ENCODE data around the gene CD58. TPM values are rescaled to one million over a fixed set of nuclear protein-coding genes. Genes with fewer than 3 reads are reported as not detected.

The CD58 gene
- total and polyA plus RNA-seq, 9 of the 15 experiments (the other 6 are each of a cell fraction or from before 2014, with no cell fraction given) = 18.1 to 113 (median 37.4) TPM

GRCh38 chr1:116497656-116498055, 73.2 kb downstream of the CD58 start:
- no peak overlapping the region for H3K4me3 ChIP-seq
- H3K36me3 ChIP-seq (ENCODE audit: control insufficient read depth, insufficient read depth, low read length) = no peaks in the 10 kb centered on the region
- no peaks in the 10 kb centered on the region for H4K20me1 ChIP-seq (replicated peaks; ENCODE audit: control insufficient read depth, insufficient read depth, low read length)
- no peaks in the 10 kb centered on the region for H3K27me3 ChIP-seq (ENCODE audit: control insufficient read depth in 2 of 2, insufficient read depth in 2 of 2, low read length in 2 of 2)
- H3K9me3 ChIP-seq (replicated peaks; ENCODE audit: control insufficient read depth, insufficient read depth, low read depth, low read length) = no peaks in the 10 kb centered on the region; the same call in 1 of the 2 replicates
- BruUV-seq (replicated peaks) = no TSS peak
- no peak overlapping the region; the same call in 2 of the 3 replicates for H3K27ac ChIP-seq (ENCODE audit: extremely low read depth, low read depth, low read length)
- CTCF ChIA-PET (ENCODE audit: low intra/inter-chr PET ratio) = interaction anchor here (5.5 kb wide), 1 partner anchor 358 kb away, joined by 89 read pairs; no protein-coding TSS in a partner anchor
- FAIRE-seq = no peak
- H3K4me1 ChIP-seq (replicated peaks in 1 of 2; ENCODE audit: control insufficient read depth in 2 of 2, insufficient read depth in 2 of 2, low read length in 2 of 2) = peaks cover 27 to 42% of the 10 kb centered on the region in 2 experiments
- in situ Hi-C loops (cut with MboI) = loop anchor here (5.0 kb wide), 1 partner anchor 365 kb away; no protein-coding TSS in a partner anchor
- H3K9me1 ChIP-seq (ENCODE audit: control insufficient read depth, insufficient read depth, low read length) = no peaks in the 10 kb centered on the region
- no peaks in the 10 kb centered on the region for H3K79me2 ChIP-seq (ENCODE audit: control insufficient read depth, insufficient read depth, low read length)
- WGBS (ENCODE audit: insufficient coverage, low coverage, missing lambda C conversion rate) = 40% methylated on average over 4 of the region's 4 CpGs
- DNase-seq (ENCODE audit: extremely low read depth in 1 of 4, low spot score in 3 of 4) = peak in 3 of 4 experiments; percentile 37 to 61 (median 38)
- POLR2A ChIA-PET = interaction anchor here (0.7 to 1.1 kb wide), 2 partner anchors 12 to 379 kb away, joined by 3 to 4 read pairs; no protein-coding TSS in a partner anchor
- peak overlapping the region; percentile 54 for H2AFZ ChIP-seq (ENCODE audit: low read depth, low read length)
- H3K4me2 ChIP-seq (ENCODE audit: insufficient read depth, low read length) = no peak overlapping the region
- ATAC-seq = no peak
- intact Hi-C loops (cut with micrococcal nuclease) = loop anchor here (10.0 kb wide), 1 partner anchor 263 kb away; no protein-coding TSS in a partner anchor
- H3K9ac ChIP-seq (ENCODE audit: insufficient read depth in 1 of 2, low read depth in 2 of 2, low read length in 2 of 2) = peak overlapping the region; percentile 1 to 15; a peak in 1 of 4 replicates
- no peak for TF ChIP-seq KLF13 (tag; IDR thresholded peaks at IDR 0.05; ENCODE audit: borderline replicate concordance, low read depth)
- no peak for TF ChIP-seq TFAP4 (CRISPR knock-in tag; IDR thresholded peaks at IDR 0.05; ENCODE audit: borderline replicate concordance)
- TF ChIP-seq EGR1 (conservative IDR thresholded peaks at IDR 0.05) = peak; percentile 36; the same call in 1 of the 2 replicates
- no peak for TF ChIP-seq CREM (IDR thresholded peaks at IDR 0.05; ENCODE audit: low read depth)
- no peak for TF ChIP-seq MXD1 (CRISPR knock-in tag; IDR thresholded peaks at IDR 0.05; ENCODE audit: borderline replicate concordance, poor library complexity, severe bottlenecking)
- TF ChIP-seq ETV6 (IDR thresholded peaks at IDR 0.05; ENCODE audit: borderline replicate concordance in 1 of 2, low read depth in 2 of 2, low read length in 1 of 2) = no peak
- no peak for TF ChIP-seq ETV6 (CRISPR knock-in tag; IDR thresholded peaks at IDR 0.05; ENCODE audit: borderline replicate concordance)
- TF ChIP-seq ZNF449 (CRISPR knock-in tag; IDR thresholded peaks at IDR 0.05) = no peak
- TF ChIP-seq THAP7 (CRISPR knock-in tag; IDR thresholded peaks at IDR 0.05) = no peak
- TF ChIP-seq PRPF4 (IDR thresholded peaks at IDR 0.05; ENCODE audit: insufficient read depth, low read depth, low read length, poor library complexity, severe bottlenecking) = no peak
- no peak for TF ChIP-seq NFXL1 (CRISPR knock-in tag; IDR thresholded peaks at IDR 0.05)
- TF ChIP-seq POLR2B (IDR thresholded peaks at IDR 0.05; ENCODE audit: low read depth, partially characterized antibody) = no peak
- TF ChIP-seq NR3C1 (CRISPR knock-in tag; IDR thresholded peaks at IDR 0.05) = no peak
- no peak for TF ChIP-seq HNRNPLL (IDR thresholded peaks at IDR 0.05; ENCODE audit: low read depth, low read length, poor library complexity, severe bottlenecking)
- TF ChIP-seq JUND (IDR thresholded peaks at IDR 0.05; ENCODE audit: borderline replicate concordance, low read depth, low read length) = peak; percentile 61; the same call in 1 of the 2 replicates
- no peak for TF ChIP-seq JUND (tag; IDR thresholded peaks at IDR 0.05; ENCODE audit: borderline replicate concordance, low read depth, low read length)
- no peak for TF ChIP-seq ZNF507 (tag; conservative IDR thresholded peaks at IDR 0.05)
